Liver (tissue), 9 donors: ENCODE results near the gene NEK6. TPM values are rescaled to one million over a fixed set of nuclear protein-coding genes. Genes with fewer than 3 reads are reported as not detected.

Experiments
- DNase-seq: peaks from one replicate; pipeline ENCODE4 v3.0.0-alpha.2; 2017; ENCODE audit warnings: low spot score
- H3K27ac ChIP-seq, 2 donors: one replicate each; pipeline ENCODE4 v1.7.0; 2013; ENCODE audit warnings: inconsistent platforms in 2 of 2, low read length in 2 of 2, control low read depth in 1 of 2, low read depth in 1 of 2, mild to moderate bottlenecking in 1 of 2
- H3K27me3 ChIP-seq, 4 donors: one replicate each; pipeline versions ENCODE4 v1.6.1 to v1.7.0; 2013; ENCODE audit warnings: low read length in 3 of 4, inconsistent platforms in 1 of 4, mild to moderate bottlenecking in 1 of 4, moderate library complexity in 1 of 4; ENCODE audit not compliant: control insufficient read depth in 4 of 4, insufficient read depth in 4 of 4
- H3K36me3 ChIP-seq, 4 donors: one replicate each; pipeline versions ENCODE4 v1.6.1 to v1.7.0; 2013; ENCODE audit warnings: low read length in 3 of 4, mild to moderate bottlenecking in 3 of 4, low read depth in 1 of 4, moderate library complexity in 1 of 4; ENCODE audit not compliant: control insufficient read depth in 4 of 4, insufficient read depth in 3 of 4
- H3K4me1 ChIP-seq, 4 donors: one replicate each; pipeline versions ENCODE4 v1.6.1 to v1.7.0; 2013; ENCODE audit warnings: low read length in 3 of 4, mild to moderate bottlenecking in 3 of 4, moderate library complexity in 1 of 4; ENCODE audit not compliant: control insufficient read depth in 4 of 4, insufficient read depth in 4 of 4
- H3K4me3 ChIP-seq, 3 donors: one replicate each; pipeline versions ENCODE4 v1.6.1 to v1.7.0; 2013; ENCODE audit warnings: low read length in 3 of 3, control low read depth in 1 of 3, low read depth in 1 of 3, mild to moderate bottlenecking in 1 of 3
- H3K9ac ChIP-seq, 2 donors: one replicate each; pipeline ENCODE4 v1.7.0; 2013; ENCODE audit warnings: low read length in 2 of 2, mild to moderate bottlenecking in 2 of 2, moderate library complexity in 2 of 2, control low read depth in 1 of 2, low read depth in 1 of 2
- H3K9me3 ChIP-seq, 4 donors: one replicate each; pipeline versions ENCODE4 v1.6.1 to v1.7.0; 2013; ENCODE audit warnings: low read length in 3 of 4; ENCODE audit not compliant: control insufficient read depth in 4 of 4
- EGR1 ChIP-seq, 2 donors: IDR thresholded peaks; 2 replicates each; pipeline ENCODE4 v1.6.1; 2016 to 2018; ENCODE audit warnings: antibody characterized with exemption in 2 of 2, low read depth in 2 of 2
- FOXA1 ChIP-seq: IDR thresholded peaks from 2 replicates; pipeline ENCODE4 v1.6.1; 2016; ENCODE audit warnings: antibody characterized with exemption
- FOXA2 ChIP-seq: IDR thresholded peaks from 2 replicates; pipeline ENCODE4 v1.6.1; 2016; ENCODE audit warnings: antibody characterized with exemption
- HNF4A ChIP-seq, 2 donors: conservative IDR thresholded peaks; 2 replicates each; pipeline ENCODE4 v1.6.1; 2016; ENCODE audit warnings: antibody characterized with exemption in 2 of 2, mild to moderate bottlenecking in 2 of 2
- HNF4G ChIP-seq: IDR thresholded peaks from 2 replicates; pipeline ENCODE4 v1.6.1; 2016; ENCODE audit warnings: antibody characterized with exemption
- JUND ChIP-seq, 2 donors: IDR thresholded peaks; 2 replicates each; pipeline ENCODE4 v1.6.1; 2016; ENCODE audit warnings: antibody characterized with exemption in 2 of 2
- RAD21 ChIP-seq, 2 donors: IDR thresholded peaks; 2 replicates each; pipeline ENCODE4 v1.6.1; 2016; ENCODE audit warnings: antibody characterized with exemption in 2 of 2, mild to moderate bottlenecking in 2 of 2
- RXRA ChIP-seq, 2 donors: IDR thresholded peaks; 2 replicates each; pipeline ENCODE4 v1.6.1; 2017 to 2018; ENCODE audit warnings: antibody characterized with exemption in 2 of 2, mild to moderate bottlenecking in 1 of 2
- YY1 ChIP-seq: IDR thresholded peaks from 2 replicates; pipeline ENCODE4 v1.6.1; 2016; ENCODE audit warnings: antibody characterized with exemption, mild to moderate bottlenecking
- WGBS: extraction: QIAGEN DNeasy Blood & Tissue Kit; methylation state at CpG from one replicate; pipeline ENCODE4 v1.1.7; 2013; 5-methylcytosine and 5-hydroxymethylcytosine counted together
- polyA plus RNA-seq, 2 donors: library from polyadenylated mRNA; stranded (reverse) in 1 of 2; unstranded in 1 of 2; fragments of 200-250 nt in 1 of 2; fragments of >200 nt in 1 of 2; fragmentation: Nextera tagmentation in 1 of 2; extraction: Ambion mirVana in 1 of 2; gene quantifications; one replicate each; pipeline versions ENCODE4 v1.2.1 to v1.2.3, GENCODE V29; 2013 to 2015
- total RNA-seq, 2 donors: library from RNA; depleted of rRNA; stranded (reverse); fragments of >200 nt; gene quantifications; one replicate each; pipeline ENCODE4 v1.2.3, GENCODE V29; 2014
- TF ChIP-seq, protein P1 (sequence below): IDR thresholded peaks from 2 replicates; pipeline ENCODE4 v1.6.1; 2016; ENCODE audit warnings: antibody characterized with exemption
- TF ChIP-seq, protein P2 (sequence below): IDR thresholded peaks from 2 replicates; pipeline ENCODE4 v1.6.1; 2016; ENCODE audit warnings: antibody characterized with exemption
- TF ChIP-seq, protein P3 (sequence below): IDR thresholded peaks from 2 replicates; pipeline ENCODE4 v1.6.1; 2016; ENCODE audit warnings: antibody characterized with exemption, mild to moderate bottlenecking
- donor health status: healthy.
- donor health status: healthy.
- donor health status: healthy.
- donor health status: healthy.
- donor health status: healthy.

Gene NEK6
- total and polyA plus RNA-seq, 4 donors, result 32.5 to 49.7 (median 42.5) TPM

DNA sequence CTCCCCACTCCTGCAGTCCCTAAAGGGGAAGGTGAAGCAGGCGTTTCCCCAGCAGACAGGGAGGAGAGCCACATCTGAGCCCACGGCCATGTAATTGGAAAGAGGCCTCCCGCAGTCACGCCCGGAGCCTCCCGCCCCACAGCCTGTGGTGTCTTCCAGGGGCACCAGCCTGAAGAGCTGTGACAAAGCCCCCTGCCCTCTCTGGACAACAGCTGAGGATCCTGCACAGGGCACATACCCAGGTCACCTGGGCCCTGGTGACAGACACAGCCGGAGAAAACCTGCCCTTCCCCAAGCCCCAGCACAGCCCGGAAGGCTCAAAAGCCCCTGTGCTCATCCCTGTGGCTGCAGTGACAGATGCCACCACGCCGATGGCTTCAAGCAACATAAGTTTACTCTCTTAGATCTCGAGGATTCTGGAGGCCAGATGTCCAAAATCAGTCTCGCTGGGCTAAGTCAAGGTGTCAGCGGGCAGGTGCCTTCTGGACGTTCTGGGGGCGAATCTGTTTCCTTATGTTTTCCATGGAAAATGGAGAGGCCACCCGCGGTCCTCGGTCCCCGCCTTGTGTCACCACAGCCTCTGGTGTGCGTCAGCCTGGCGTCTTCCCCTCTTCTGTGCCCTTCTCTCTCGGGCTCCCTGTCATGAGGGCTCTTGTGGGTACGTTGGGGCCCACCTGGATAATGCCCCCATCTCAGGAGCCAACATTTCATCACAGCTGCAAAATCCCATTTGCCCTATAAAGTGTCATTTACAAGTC, 86.0 kb downstream of the NEK6 start:
- H3K4me1 ChIP-seq, result no peaks in the 10 kb centered on the region
- H3K9ac ChIP-seq, result no peak overlapping the region
- H3K27ac ChIP-seq, result no peak overlapping the region
- no peak overlapping the region for H3K4me3 ChIP-seq
- peaks cover 7 to 67% (median 24%) of the 10 kb centered on the region in 4 donors for H3K36me3 ChIP-seq
- DNase-seq, result no peak
- TF ChIP-seq JUND (IDR thresholded peaks at IDR 0.05) (no peak), HNF4A (conservative IDR thresholded peaks at IDR 0.05) (no peak), FOXA1 (no peak), RAD21 (IDR thresholded peaks at IDR 0.05) (no peak), YY1 (no peak)
- H3K27me3 ChIP-seq, result no peaks in the 10 kb centered on the region
- 92% methylated on average over 23 of the region's 23 CpGs for WGBS
- H3K9me3 ChIP-seq, result no peaks in the 10 kb centered on the region

DNA sequence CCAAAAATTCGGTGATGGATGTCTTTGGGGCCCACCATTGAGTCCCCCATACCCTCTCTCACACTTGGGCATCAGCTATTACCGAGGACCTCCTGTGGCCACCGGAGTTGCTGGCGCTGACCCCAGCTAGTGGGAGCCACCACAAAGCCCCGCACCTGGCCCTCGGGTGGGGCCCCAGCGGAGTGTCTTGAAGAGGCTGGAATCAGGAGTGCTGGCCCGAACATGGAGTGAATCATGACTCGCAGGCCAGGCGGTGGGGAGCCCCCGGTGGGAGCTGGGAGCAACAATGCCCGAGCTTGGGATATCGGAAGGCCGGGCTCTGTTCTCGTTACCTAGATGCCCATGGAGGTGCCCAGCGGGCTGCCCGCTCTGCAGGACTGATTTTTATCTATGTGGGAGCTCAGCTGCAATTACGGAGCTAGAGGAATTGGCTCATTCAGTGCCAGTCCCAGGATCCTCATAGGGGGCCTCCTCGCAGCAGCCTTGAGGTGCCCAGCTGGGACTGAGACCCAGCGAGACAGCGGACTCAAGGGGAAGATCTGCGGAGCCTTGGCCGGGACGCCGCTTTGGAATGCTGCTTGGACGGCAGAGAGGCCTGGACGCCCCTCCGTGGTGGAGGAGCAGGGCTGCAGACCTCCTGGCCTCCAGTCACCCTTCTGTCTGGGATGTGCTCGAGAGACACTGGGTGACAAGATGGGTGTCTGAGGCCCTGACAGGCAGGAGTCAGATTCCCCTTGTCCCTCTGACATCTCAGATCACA, 86.7 kb downstream of the NEK6 start:
- Histone ChIP-seq H3K9me3 (no peaks in the 10 kb centered on the region), H3K4me1 (no peaks in the 10 kb centered on the region), H3K27ac (no peak overlapping the region), H3K4me3 (no peak overlapping the region), H3K36me3 (peaks cover 7 to 69% (median 27%) of the 10 kb centered on the region in 4 donors), H3K27me3 (no peaks in the 10 kb centered on the region), H3K9ac (no peak overlapping the region)
- TF ChIP-seq YY1, result no peak
- TF ChIP-seq RXRA (IDR thresholded peaks at IDR 0.05), result no peak
- TF ChIP-seq, protein P1, sequence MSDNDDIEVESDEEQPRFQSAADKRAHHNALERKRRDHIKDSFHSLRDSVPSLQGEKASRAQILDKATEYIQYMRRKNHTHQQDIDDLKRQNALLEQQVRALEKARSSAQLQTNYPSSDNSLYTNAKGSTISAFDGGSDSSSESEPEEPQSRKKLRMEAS, result no peak
- TF ChIP-seq HNF4G, result no peak
- TF ChIP-seq FOXA2, result no peak
- no peak for TF ChIP-seq EGR1 (IDR thresholded peaks at IDR 0.05; ENCODE audit: low read depth in 2 of 2)
- TF ChIP-seq HNF4A (conservative IDR thresholded peaks at IDR 0.05), result no peak
- no peak for DNase-seq
- WGBS, result 94% methylated on average over 29 of the region's 29 CpGs

DNA sequence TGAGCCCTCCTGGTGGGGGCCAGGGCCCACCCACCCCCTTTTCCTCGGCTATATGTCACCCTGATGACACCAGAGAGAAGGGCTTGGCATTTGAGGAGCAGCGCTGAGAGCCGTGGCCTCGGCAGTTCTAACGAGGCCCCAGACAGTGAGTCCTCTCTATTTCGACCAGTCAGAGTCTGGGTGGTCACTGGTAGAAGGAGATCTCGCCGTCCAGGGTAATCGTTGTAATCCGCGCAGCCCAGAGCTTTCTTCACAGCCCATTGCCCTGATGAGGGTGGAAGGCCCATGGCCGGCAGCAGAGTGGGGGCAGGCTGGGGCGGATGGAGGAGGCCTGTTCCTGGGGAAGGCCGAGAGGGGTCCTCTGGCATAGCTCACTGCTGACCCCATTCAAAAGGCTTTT, 87.3 kb downstream of the NEK6 start:
- WGBS, result 90% methylated on average over 14 of the region's 14 CpGs
- Histone ChIP-seq H3K9ac (no peak overlapping the region), H3K9me3 (no peaks in the 10 kb centered on the region), H3K27ac (no peak overlapping the region), H3K36me3 (peaks cover 7 to 69% (median 28%) of the 10 kb centered on the region in 4 donors), H3K4me1 (peaks cover 0 to 4% (median under 1%) of the 10 kb centered on the region in 4 donors), H3K4me3 (no peak overlapping the region), H3K27me3 (no peaks in the 10 kb centered on the region)
- no peak for DNase-seq
- TF ChIP-seq, protein P2, sequence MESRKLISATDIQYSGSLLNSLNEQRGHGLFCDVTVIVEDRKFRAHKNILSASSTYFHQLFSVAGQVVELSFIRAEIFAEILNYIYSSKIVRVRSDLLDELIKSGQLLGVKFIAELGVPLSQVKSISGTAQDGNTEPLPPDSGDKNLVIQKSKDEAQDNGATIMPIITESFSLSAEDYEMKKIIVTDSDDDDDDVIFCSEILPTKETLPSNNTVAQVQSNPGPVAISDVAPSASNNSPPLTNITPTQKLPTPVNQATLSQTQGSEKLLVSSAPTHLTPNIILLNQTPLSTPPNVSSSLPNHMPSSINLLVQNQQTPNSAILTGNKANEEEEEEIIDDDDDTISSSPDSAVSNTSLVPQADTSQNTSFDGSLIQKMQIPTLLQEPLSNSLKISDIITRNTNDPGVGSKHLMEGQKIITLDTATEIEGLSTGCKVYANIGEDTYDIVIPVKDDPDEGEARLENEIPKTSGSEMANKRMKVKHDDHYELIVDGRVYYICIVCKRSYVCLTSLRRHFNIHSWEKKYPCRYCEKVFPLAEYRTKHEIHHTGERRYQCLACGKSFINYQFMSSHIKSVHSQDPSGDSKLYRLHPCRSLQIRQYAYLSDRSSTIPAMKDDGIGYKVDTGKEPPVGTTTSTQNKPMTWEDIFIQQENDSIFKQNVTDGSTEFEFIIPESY, result no peak
- TF ChIP-seq, protein P3, sequence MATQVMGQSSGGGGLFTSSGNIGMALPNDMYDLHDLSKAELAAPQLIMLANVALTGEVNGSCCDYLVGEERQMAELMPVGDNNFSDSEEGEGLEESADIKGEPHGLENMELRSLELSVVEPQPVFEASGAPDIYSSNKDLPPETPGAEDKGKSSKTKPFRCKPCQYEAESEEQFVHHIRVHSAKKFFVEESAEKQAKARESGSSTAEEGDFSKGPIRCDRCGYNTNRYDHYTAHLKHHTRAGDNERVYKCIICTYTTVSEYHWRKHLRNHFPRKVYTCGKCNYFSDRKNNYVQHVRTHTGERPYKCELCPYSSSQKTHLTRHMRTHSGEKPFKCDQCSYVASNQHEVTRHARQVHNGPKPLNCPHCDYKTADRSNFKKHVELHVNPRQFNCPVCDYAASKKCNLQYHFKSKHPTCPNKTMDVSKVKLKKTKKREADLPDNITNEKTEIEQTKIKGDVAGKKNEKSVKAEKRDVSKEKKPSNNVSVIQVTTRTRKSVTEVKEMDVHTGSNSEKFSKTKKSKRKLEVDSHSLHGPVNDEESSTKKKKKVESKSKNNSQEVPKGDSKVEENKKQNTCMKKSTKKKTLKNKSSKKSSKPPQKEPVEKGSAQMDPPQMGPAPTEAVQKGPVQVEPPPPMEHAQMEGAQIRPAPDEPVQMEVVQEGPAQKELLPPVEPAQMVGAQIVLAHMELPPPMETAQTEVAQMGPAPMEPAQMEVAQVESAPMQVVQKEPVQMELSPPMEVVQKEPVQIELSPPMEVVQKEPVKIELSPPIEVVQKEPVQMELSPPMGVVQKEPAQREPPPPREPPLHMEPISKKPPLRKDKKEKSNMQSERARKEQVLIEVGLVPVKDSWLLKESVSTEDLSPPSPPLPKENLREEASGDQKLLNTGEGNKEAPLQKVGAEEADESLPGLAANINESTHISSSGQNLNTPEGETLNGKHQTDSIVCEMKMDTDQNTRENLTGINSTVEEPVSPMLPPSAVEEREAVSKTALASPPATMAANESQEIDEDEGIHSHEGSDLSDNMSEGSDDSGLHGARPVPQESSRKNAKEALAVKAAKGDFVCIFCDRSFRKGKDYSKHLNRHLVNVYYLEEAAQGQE, result no peak
- TF ChIP-seq EGR1 (IDR thresholded peaks at IDR 0.05; ENCODE audit: low read depth in 2 of 2), result no peak
